Fibroblast of pulmonary artery (primary cell): ENCODE results near the gene UAP1L1.
"Not testable (repeated sequence)": the region's sequence is repeated elsewhere in the genome, so short reads cannot be mapped to it uniquely, and the experiment has no call there.

Experiments
- DNase-seq: peaks from one replicate; pipeline ENCODE4 v3.0.0-alpha.2; 2010; ENCODE audit warnings: low read depth
- H3K4me3 ChIP-seq: replicated peaks from 2 replicates; pipeline ENCODE4 v1.5.1; 2011; ENCODE audit warnings: low read depth, mild to moderate bottlenecking, control low read depth, low read length, moderate library complexity
- TF ChIP-seq, protein P1 (sequence below): IDR thresholded peaks from 2 replicates; pipeline ENCODE4 v1.5.1; 2011; ENCODE audit warnings: mild to moderate bottlenecking, control low read depth, low read length, inconsistent platforms; ENCODE audit errors: missing control alignments

UAP1L1 gene

GRCh38 chr9:137062384-137062783, 14.9 kb upstream of the UAP1L1 start:
- H3K4me3 ChIP-seq, result no peak overlapping the region
- TF ChIP-seq, protein P1, sequence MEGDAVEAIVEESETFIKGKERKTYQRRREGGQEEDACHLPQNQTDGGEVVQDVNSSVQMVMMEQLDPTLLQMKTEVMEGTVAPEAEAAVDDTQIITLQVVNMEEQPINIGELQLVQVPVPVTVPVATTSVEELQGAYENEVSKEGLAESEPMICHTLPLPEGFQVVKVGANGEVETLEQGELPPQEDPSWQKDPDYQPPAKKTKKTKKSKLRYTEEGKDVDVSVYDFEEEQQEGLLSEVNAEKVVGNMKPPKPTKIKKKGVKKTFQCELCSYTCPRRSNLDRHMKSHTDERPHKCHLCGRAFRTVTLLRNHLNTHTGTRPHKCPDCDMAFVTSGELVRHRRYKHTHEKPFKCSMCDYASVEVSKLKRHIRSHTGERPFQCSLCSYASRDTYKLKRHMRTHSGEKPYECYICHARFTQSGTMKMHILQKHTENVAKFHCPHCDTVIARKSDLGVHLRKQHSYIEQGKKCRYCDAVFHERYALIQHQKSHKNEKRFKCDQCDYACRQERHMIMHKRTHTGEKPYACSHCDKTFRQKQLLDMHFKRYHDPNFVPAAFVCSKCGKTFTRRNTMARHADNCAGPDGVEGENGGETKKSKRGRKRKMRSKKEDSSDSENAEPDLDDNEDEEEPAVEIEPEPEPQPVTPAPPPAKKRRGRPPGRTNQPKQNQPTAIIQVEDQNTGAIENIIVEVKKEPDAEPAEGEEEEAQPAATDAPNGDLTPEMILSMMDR, result no peak
- DNase-seq, result no peak

DNA sequence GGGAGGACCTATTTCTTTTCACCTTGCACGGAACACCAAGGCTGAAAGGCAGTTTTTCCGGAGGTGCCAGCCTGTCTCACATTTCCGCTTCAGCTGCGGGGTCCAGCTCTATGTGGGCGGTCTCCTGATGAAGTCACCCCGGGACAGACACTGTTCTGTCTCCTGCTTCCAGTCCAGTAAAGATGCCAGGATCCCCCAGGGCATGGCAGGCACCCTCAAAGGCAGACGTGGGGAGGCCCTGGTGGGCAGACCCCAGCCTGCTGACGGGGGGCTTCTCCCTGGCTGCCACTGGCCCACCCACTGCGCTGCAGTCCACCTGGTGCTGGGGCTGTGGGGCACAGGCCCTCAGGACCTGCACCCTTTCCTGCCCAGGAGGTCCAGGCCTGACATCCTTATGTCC, 14.5 kb upstream of the UAP1L1 start:
- H3K4me3 ChIP-seq, DNase-seq: not testable (repeated sequence)

- TF ChIP-seq, protein P1, result no peak
- H3K4me3 ChIP-seq, result no peak overlapping the region
Observed at GRCh38 chr9:137063311-137064026, 13.8 kb upstream of the UAP1L1 start.

GRCh38 chr9:137064027-137064879, 13.1 kb upstream of the UAP1L1 start:
- DNase-seq, result peak; percentile 51
- TF ChIP-seq, protein P1, result peak; percentile 79
- no peak overlapping the region for H3K4me3 ChIP-seq

More at GRCh38 chr9:137063311-137064026, 13.8 kb upstream of the UAP1L1 start:
- no peak for DNase-seq

DNA sequence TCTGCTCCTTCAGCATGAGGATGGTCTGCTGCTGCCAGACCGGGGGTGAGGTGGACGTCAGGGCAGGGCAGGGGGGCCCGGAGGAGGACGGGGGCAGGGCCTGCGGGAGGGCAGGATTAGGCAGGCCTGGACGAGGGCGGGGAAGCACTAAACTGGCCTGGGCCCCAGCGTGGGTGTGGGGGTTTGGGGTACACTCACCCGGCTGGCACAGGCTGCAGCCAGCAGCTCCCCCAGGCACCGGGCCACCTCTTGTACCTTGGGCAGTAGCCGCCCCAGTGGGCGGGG, 12.5 kb upstream of the UAP1L1 start:
- TF ChIP-seq, protein P1, result no peak
- DNase-seq, result no peak
- no peak overlapping the region for H3K4me3 ChIP-seq

DNA sequence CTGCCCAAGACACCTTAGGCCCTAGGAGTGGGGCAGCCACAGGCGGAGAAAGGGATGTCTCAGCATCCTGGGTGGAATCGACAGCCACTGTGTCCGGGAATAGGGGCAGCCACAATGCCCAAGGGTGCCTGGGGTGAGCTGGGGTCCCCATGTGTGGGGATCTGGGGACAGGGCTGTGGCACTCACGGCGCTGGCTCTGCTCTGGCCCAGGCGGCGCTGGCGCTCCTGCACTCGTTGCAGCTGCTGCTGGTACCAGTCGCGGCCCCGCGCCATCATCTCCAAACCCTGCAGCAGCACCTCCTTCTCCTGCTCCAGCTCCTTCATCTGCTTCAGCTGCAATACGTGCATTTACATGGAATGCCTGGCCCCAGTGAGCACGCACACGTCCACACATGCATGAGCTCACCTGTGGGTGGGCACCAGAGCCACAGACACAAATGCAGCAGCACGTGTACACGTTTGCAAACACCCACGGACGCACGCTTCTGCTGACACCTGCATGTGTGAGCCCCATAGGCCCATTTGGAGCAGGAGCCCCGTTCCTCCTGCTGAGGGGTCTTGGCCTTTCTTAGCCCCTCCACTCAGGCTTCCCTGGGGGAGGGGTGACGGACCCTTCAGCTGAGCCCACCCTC, 11.9 kb upstream of the UAP1L1 start:
- no peak for DNase-seq
- H3K4me3 ChIP-seq, result no peak overlapping the region
- TF ChIP-seq, protein P1, result no peak

DNA sequence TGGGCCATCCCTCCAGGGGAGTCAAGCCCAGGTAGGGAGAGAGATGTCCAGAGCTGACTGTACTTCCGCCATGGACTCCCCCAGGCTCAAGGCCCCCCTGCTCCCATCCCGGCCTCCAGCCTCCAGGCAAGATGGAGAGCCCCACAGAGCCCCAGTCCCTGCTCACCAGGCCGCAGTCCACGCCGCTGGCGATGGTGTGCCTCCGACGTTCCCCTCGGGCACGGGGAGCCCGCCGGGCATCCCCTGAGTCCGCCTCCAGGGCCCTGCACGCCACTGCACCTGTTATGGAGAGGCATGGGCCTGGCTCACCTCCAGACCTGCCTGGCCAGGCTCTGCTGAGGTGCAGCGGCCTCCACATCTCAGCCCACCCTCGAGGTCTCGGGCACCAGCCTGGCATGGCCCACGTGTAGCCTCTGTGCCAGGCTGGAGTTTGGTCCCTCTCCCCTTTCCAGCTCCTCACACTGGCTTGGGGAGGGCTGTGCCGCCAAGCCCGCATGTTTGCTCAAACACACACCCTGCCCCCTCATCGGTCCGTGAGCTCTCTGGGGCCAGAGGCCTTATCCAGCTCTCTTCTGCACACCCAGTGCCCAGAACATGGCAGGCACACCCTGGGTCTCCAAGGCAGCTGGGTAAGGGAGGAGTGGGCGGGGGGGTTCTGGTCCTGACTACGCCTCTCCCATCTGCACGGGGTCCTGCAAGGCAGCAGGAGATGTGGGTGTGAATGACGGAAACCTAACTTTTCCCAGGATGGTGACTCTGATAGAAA, 11.0 kb upstream of the UAP1L1 start:
- DNase-seq, result no peak
- TF ChIP-seq, protein P1, result no peak
- no peak overlapping the region for H3K4me3 ChIP-seq
